ENCODE measurements around the gene CHAF1B. TPM values are rescaled to one million over a fixed set of nuclear protein-coding genes. Genes with fewer than 3 reads are reported as not detected.

Gene CHAF1B
- total and polyA plus RNA-seq, 9 of the 15 experiments (the other 6 are each of a cell fraction or from before 2014, with no cell fraction given) = 7.5 to 36.8 (median 21.0) TPM

- peak overlapping the region; percentile 21 to 55; a peak in 2 of 4 replicates for H3K9ac ChIP-seq (ENCODE audit: insufficient read depth in 1 of 2, low read depth in 2 of 2, low read length in 2 of 2)
- CTCF ChIA-PET (ENCODE audit: low intra/inter-chr PET ratio) = no interaction called here
- H3K27ac ChIP-seq (ENCODE audit: extremely low read depth, low read depth, low read length) = peak overlapping the region; percentile 75; the same call in 2 of the 3 replicates
- POLR2A ChIA-PET = interaction anchor here (0.6 to 1.3 kb wide), 7 partner anchors 8 to 292 kb away, joined by 3 to 6 read pairs (median 3); no protein-coding TSS in a partner anchor
- H3K79me2 ChIP-seq (ENCODE audit: control insufficient read depth, insufficient read depth, low read length) = no peaks in the 10 kb centered on the region
- WGBS (ENCODE audit: insufficient coverage, low coverage, missing lambda C conversion rate) = under 1% methylated on average over 22 of the region's 22 CpGs
- H3K4me3 ChIP-seq = peak overlapping the region; percentile 1; the same call in 1 of the 2 replicates
- no peaks in the 10 kb centered on the region for H3K9me3 ChIP-seq (replicated peaks; ENCODE audit: control insufficient read depth, insufficient read depth, low read depth, low read length)
- peaks cover 18% of the 10 kb centered on the region for H4K20me1 ChIP-seq (replicated peaks; ENCODE audit: control insufficient read depth, insufficient read depth, low read length)
- H3K27me3 ChIP-seq (ENCODE audit: control insufficient read depth in 2 of 2, insufficient read depth in 2 of 2, low read length in 2 of 2) = peaks cover 11 to 25% of the 10 kb centered on the region in 2 experiments; a peak in 4 of 5 replicates
- peak; percentile 97 for ATAC-seq
- intact Hi-C loops (cut with micrococcal nuclease) = no loop called here
- peak; percentile 99 for FAIRE-seq
- no peaks in the 10 kb centered on the region for H3K36me3 ChIP-seq (ENCODE audit: control insufficient read depth, insufficient read depth, low read length)
- H2AFZ ChIP-seq (ENCODE audit: low read depth, low read length) = peak overlapping the region; percentile 70
- peak overlapping the region; percentile 62 for H3K4me2 ChIP-seq (ENCODE audit: insufficient read depth, low read length)
- peaks cover 19 to 20% of the 10 kb centered on the region in 2 experiments for H3K4me1 ChIP-seq (replicated peaks in 1 of 2; ENCODE audit: control insufficient read depth in 2 of 2, insufficient read depth in 2 of 2, low read length in 2 of 2)
- H3K9me1 ChIP-seq (ENCODE audit: control insufficient read depth, insufficient read depth, low read length) = no peaks in the 10 kb centered on the region
- BruUV-seq (replicated peaks) = no TSS peak
- in situ Hi-C loops (cut with MboI) = no loop called here
- DNase-seq (ENCODE audit: extremely low read depth in 1 of 4, low spot score in 3 of 4) = peak; percentile 91 to 98 (median 94)
- TF ChIP-seq TAF9B (IDR thresholded peaks at IDR 0.05; ENCODE audit: partially characterized antibody) (no peak), MBD2 (IDR thresholded peaks at IDR 0.05; ENCODE audit: borderline replicate concordance, low read depth) (peak; percentile 89), EGR1 (conservative IDR thresholded peaks at IDR 0.05) (peak; percentile 66), SREBF2 (CRISPR knock-in tag; IDR thresholded peaks at IDR 0.05) (no peak), ZNF561 (CRISPR knock-in tag; conservative IDR thresholded peaks at IDR 0.05) (no peak), ZNF592 (IDR thresholded peaks at IDR 0.05) (no peak), MAZ (CRISPR knock-in tag; conservative IDR thresholded peaks at IDR 0.05 in 1 of 2, IDR thresholded peaks at IDR 0.05 in 1 of 2) (peak; percentile 81), MAX (CRISPR knock-in tag; IDR thresholded peaks at IDR 0.05) (peak; percentile 72), E2F8 (IDR thresholded peaks at IDR 0.05; ENCODE audit: low read depth, partially characterized antibody) (peak; percentile 22), SIN3B (IDR thresholded peaks at IDR 0.05; ENCODE audit: low read depth) (no peak), TAL1 (IDR thresholded peaks at IDR 0.05) (peak; percentile 96), CBX3 (IDR thresholded peaks at IDR 0.05; ENCODE audit: borderline replicate concordance in 1 of 2, low read length in 2 of 2) (peak in 1 of 2 experiments; percentile 89; a peak in 2 of 3 replicates), HOXB6 (CRISPR knock-in tag; IDR thresholded peaks at IDR 0.05; ENCODE audit: borderline replicate concordance) (no peak)
Observed at GRCh38 chr21:36429947-36430546, 44.9 kb downstream of the CHAF1B start.
